ENCODE measurements around the gene ATRAID.
A peak's percentile ranks its signal among the peaks of the same experiment; 100 is the strongest.

ATRAID gene

GRCh38 chr2:27220091-27220490, 8.2 kb downstream of the ATRAID start:
- DNase-seq: no peak

GRCh38 chr2:27221166-27221565, 9.3 kb downstream of the ATRAID start:
- DNase-seq: no peak

GRCh38 chr2:27222407-27222806, 10.6 kb downstream of the ATRAID start:
- no peak for DNase-seq

DNA sequence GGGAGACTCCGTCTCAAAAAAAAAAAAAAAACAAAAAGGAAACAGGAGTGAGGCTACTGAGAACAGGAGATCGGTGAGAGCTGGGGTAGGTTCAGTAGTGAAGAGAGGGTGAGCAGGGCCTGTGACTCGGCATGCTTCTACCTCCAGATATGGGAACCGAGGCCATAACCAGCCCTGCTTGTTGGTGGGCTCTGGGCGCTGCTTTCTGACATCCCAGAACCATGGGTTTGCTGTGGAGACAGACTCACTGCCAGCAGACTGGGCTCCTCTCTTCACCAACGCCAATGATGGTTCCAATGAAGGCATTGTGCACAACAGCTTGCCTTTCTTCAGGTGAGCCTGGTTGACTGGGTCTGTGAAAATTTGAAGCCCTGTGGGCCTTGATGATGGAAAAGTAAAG, 11.6 kb downstream of the ATRAID start:
- no peak for DNase-seq

DNA sequence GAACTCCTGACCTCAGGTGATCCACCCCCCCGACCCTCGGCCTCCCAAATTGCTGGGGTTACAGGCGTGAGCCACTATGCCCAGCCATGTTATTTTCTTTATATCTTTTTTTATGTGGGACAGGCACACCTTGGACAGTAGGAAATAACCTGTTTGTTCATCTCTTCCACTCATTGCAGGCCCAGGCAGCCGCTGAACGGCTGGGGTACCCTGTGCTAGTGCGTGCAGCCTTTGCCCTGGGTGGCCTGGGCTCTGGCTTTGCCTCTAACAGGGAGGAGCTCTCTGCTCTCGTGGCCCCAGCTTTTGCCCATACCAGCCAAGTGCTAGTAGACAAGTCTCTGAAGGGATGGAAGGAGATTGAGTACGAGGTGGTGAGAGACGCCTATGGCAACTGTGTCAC, 13.7 kb downstream of the ATRAID start:
- no peak for DNase-seq

GRCh38 chr2:27227501-27227900, 15.7 kb downstream of the ATRAID start:
- no peak for DNase-seq

DNA sequence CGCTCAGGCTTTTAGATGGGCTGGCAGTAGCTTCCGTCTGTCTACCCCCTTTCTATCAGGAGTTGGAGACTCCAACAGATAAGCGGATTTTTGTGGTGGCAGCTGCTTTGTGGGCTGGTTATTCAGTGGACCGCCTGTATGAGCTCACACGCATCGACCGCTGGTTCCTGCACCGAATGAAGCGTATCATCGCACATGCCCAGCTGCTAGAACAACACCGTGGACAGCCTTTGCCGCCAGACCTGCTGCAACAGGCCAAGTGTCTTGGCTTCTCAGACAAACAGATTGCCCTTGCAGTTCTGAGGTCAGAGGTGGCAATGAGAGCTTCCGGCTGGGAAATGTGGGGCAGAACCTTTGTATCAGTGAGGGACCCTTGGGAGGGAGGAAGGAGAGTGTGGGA, 20.1 kb downstream of the ATRAID start:
- no peak for DNase-seq

GRCh38 chr2:27233341-27233740, 21.5 kb downstream of the ATRAID start:
- DNase-seq: no peak

GRCh38 chr2:27236136-27236535, 24.3 kb downstream of the ATRAID start:
- no peak for DNase-seq

DNA sequence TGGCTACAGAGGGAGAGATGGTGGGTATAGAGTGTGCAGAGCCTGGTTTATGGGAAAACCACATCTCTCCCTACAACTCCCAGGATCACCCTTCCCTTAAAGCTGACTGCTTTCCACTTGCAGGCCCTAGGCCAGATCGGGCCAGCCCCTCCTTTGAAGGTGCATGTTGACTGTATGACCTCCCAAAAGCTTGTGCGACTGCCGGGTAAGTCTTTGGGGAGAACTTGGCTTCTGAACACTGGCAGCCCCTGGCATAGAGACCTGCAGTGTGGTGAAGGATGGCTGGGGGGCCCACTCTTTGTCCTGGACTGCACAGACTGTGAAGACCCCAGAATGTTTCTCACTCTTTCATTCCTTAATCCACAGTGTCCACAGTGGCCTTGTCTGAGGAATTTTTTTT, 24.8 kb downstream of the ATRAID start:
- no peak for DNase-seq

DNA sequence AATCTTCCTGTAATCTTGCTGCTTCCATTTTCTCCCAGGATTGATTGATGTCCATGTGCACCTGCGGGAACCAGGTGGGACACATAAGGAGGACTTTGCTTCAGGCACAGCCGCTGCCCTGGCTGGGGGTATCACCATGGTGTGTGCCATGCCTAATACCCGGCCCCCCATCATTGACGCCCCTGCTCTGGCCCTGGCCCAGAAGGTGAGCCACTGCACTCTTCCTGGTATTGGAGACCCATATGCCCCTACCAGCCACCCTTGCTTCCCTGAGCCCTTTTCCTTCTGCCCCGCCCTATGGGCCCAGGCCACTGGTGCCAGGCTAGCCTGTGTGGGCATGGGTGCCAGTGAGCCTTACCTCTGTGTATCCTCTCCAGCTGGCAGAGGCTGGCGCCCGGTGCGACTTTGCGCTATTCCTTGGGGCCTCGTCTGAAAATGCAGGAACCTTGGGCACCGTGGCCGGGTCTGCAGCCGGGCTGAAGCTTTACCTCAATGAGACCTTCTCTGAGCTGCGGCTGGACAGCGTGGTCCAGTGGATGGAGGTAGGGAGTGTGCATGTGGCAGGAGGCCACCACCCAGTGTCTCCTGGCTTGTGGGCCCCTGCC, 25.6 kb downstream of the ATRAID start:
- no peak for DNase-seq

DNA sequence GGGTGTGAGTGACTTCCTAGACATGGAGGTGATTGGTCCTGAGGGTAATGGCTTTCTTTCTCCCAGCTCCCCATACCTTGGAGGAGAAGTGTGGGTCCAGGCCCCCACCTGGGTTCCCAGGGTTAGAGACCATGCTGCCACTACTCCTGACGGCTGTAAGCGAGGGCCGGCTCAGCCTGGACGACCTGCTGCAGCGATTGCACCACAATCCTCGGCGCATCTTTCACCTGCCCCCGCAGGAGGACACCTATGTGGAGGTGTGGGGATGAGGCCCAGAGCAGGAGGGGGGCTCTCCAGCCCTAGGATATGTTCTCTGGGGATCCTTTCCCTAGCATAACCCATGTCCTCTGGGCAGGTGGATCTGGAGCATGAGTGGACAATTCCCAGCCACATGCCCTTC, 27.1 kb downstream of the ATRAID start:
- no peak for DNase-seq

DNA sequence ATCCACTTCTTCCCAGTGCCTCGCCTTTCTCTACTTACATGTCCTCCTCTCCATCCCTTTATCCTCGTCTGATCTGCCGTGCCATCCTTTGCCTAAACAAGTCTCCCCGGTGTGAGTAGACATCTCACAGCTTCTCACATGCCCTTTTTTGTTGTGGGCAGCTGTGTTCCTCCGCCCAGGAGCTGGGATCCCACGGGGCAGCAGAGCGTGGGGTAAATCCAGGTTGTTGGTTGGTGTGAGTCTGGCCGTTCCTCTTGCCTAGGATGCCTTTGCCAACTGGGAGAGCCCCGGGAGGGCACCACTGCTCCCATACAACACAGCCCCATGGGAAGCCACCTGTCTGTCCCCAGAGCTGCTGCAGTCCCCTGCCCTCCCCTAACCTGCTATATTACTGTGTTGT, 28.6 kb downstream of the ATRAID start:
- no peak for DNase-seq

DNA sequence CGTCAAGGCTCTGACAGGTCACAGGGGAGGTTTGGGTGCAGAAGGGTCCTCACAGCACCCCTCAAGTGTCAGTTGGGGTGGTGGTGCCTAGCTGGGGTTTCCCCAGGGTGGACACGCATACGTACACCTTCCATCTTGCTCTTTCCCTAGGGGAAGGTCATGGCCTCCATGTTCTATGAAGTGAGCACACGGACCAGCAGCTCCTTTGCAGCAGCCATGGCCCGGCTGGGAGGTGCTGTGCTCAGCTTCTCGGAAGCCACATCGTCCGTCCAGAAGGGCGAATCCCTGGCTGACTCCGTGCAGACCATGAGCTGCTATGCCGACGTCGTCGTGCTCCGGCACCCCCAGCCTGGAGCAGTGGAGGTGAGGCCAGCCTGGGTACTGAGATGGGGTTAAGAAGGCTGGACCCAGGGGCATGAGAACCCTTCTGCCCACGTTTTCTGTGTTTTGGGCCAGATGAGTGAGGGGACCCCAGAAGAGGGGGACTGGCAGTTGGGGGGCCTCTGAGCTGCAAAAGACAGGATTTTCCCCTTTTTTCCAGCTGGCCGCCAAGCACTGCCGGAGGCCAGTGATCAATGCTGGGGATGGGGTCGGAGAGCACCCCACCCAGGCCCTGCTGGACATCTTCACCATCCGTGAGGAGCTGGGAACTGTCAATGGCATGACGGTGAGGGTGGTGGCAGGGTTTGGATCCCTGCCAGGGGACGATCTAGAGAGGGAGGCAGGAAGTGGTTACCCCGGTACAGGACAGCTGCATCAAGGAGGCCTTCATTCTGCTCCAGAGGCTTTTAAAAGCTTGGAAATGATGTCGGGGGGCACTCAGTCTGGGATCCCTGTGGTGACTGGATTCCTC, 30.1 kb downstream of the ATRAID start:
- no peak for DNase-seq

- DNase-seq: no peak
These were observed 30.7 kb downstream of the ATRAID start for GRCh38 chr2:27242614-27242951.

DNA sequence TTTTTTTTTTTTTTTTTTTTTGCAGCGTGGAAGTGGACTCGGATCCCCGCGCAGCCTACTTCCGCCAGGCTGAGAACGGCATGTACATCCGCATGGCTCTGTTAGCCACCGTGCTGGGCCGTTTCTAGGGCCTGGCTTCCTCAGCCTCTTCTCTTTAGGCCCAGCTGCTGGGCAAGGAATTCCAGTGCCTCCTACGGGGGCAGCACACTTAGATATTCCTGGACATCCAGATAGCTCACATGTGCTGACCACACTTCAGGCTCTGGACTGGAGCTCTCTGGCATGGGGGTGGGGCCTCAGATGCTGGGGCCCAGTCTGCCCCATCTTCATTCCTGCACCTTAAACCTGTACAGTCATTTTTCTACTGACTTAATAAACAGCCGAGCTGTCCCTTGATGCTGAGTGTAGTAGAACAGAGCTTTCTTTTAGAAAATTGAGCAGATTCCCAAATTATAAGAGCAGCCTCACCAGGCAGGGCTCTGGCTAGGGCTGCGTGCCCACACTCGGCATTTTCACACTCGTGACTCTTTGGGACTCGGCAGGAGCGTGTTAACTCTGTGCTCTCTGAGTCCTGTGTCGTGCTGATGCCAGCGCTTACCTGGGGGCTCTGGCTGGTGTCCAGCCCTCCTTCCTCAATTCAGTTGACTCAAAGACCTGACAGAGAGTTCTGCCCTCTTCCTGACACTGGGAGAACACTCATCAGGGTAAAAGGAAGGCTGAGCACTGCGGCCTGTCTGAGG, 31.7 kb downstream of the ATRAID start:
- DNase-seq: no peak

GRCh38 chr2:27245116-27245515, 33.3 kb downstream of the ATRAID start:
- DNase-seq: no peak

GRCh38 chr2:27245626-27246025, 33.8 kb downstream of the ATRAID start:
- DNase-seq: no peak

- no peak for DNase-seq
These were observed 36.1 kb downstream of the ATRAID start for GRCh38 chr2:27247893-27248292.

DNA sequence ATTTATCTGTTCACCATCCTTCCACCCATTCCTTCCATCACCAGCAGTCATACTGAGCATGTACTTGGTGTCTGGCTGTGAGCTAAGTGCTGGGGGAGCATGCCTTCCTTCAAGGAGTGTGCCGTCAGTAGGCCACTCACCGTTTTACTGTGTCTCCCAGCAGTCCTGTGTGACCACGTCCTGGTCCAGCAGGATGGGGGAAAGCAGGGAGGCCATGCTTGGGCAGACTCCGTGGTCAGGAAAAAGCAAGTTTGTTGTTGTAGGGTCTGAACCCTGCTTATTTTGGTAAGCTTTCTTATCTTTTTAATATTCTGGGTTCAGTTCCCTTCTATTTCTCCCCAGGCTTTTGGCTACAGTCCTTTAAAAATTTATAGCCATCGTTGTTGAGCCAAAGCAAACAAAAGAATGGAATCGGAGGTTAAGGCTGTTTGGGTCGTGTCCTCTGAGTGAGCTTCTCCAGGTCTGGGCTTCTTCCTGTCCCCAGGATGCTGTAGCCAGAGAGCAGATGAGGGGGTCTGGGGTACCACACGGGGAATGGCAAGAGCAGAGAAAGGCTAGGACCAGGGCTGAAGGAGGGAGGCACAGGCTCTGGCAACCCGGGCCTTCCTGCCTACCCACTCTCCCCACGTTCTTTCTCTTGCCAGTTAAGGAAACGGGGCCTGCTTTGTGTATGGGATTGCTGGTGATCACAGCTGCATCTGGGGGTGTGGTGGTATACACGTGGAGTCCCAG, 37.5 kb downstream of the ATRAID start:
- no peak for DNase-seq

- peak; percentile 80 for DNase-seq
These were observed 38.2 kb downstream of the ATRAID start for GRCh38 chr2:27249891-27250651.

GRCh38 chr2:27250652-27251379, 39.0 kb downstream of the ATRAID start:
- no peak for DNase-seq
